K562 (cell line): ENCODE results near the gene MCOLN2. TPM values are rescaled to one million over a fixed set of nuclear protein-coding genes. Genes with fewer than 3 reads are reported as not detected.

Source experiments
- ATAC-seq: fragments of 200-7000 bp; cut with Tn5 transposase; 3 replicates; pipeline ENCODE4 v1.9.1; 2020; ENCODE audit warnings: moderate library complexity
- BruUV-seq: library from RNA; stranded (reverse); fragments of 400-500 nt; replicated peaks from 2 replicates; lab custom pipeline; 2021; lab: Mats Ljungman, UMichigan
- CTCF ChIA-PET: fragments of 300-600 bp; formaldehyde crosslinking; extraction: SDS; loops from one replicate; lab custom pipeline; 2021; ENCODE audit warnings: low intra/inter-chr PET ratio; lab: Yijun Ruan, JAX
- POLR2A ChIA-PET: fragments of 300-600, 350-650 bp; sonication (Branson Sonifier 250); formaldehyde crosslinking; extraction: SDS; loops from one replicate; lab custom pipeline; 2021; ENCODE audit warnings: antibody characterized with exemption, inconsistent platforms; lab: Yijun Ruan, JAX
- DNase-seq, 4 experiments: peaks; one replicate each; pipeline versions ENCODE4 v3.0.0 to v3.0.0-alpha.2; 2011 to 2018; ENCODE audit warnings: low spot score in 3 of 4, mixed read lengths in 3 of 4; ENCODE audit errors: extremely low read depth in 1 of 4
- FAIRE-seq: peaks from 2 replicates; lab custom pipeline; 2011; peaks lifted over from hg19 to GRCh38; lab: Jason Lieb, UNC
- H2AFZ ChIP-seq: 2 replicates; pipeline ENCODE4 v1.6.0; 2011; ENCODE audit warnings: low read depth, low read length, control low read depth, inconsistent platforms
- H3K27ac ChIP-seq: fragments of 200-600 bp; 3 replicates; pipeline ENCODE4 v1.8.0; 2011; ENCODE audit warnings: low read depth, mild to moderate bottlenecking, control low read depth, inconsistent platforms, low read length, moderate library complexity, mixed read lengths; ENCODE audit errors: extremely low read depth
- H3K27me3 ChIP-seq, 2 experiments: fragments of 300-600 bp in 1 of 2; 2 replicates in 1 of 2; 3 replicates in 1 of 2; pipeline versions ENCODE4 v1.6.0 to v1.8.0; 2011; ENCODE audit warnings: inconsistent platforms in 2 of 2, low read length in 2 of 2, mild to moderate bottlenecking in 1 of 2, mixed read lengths in 1 of 2, moderate library complexity in 1 of 2; ENCODE audit not compliant: control insufficient read depth in 2 of 2, insufficient read depth in 2 of 2
- H3K36me3 ChIP-seq: fragments of 300-600 bp; 3 replicates; pipeline ENCODE4 v1.8.0; 2011; ENCODE audit warnings: mild to moderate bottlenecking, low read length, inconsistent platforms; ENCODE audit not compliant: control insufficient read depth, insufficient read depth
- H3K4me1 ChIP-seq, 2 experiments: fragments of 200-600 bp in 1 of 2; replicated peaks in 1 of 2; 2 replicates in 1 of 2; 3 replicates in 1 of 2; pipeline versions ENCODE4 v1.5.1 to v1.8.0; 2011; ENCODE audit warnings: inconsistent platforms in 2 of 2, low read length in 2 of 2, mild to moderate bottlenecking in 1 of 2, mixed read lengths in 1 of 2, moderate library complexity in 1 of 2; ENCODE audit not compliant: control insufficient read depth in 2 of 2, insufficient read depth in 2 of 2
- H3K4me2 ChIP-seq: 2 replicates; pipeline ENCODE4 v1.6.1; 2011; ENCODE audit warnings: low read length, control low read depth, inconsistent platforms, mixed read lengths; ENCODE audit not compliant: insufficient read depth
- H3K4me3 ChIP-seq: fragments of 200-600 bp; sonication (generic), shearing (Covaris generic); 2 replicates; pipeline ENCODE4 v1.5.1; 2016; ENCODE audit warnings: control low read depth, inconsistent platforms
- H3K79me2 ChIP-seq: fragments of 200-600 bp; 3 replicates; pipeline ENCODE4 v1.8.0; 2011; ENCODE audit warnings: low read length, inconsistent platforms; ENCODE audit not compliant: control insufficient read depth, insufficient read depth
- H3K9ac ChIP-seq, 2 experiments: 2 replicates each; pipeline versions ENCODE4 v1.6.0 to v1.6.1; 2011; ENCODE audit warnings: low read depth in 2 of 2, low read length in 2 of 2, control low read depth in 1 of 2, inconsistent platforms in 1 of 2, mild to moderate bottlenecking in 1 of 2, mixed read lengths in 1 of 2; ENCODE audit not compliant: insufficient read depth in 1 of 2
- H3K9me1 ChIP-seq: one replicate; pipeline ENCODE4 v1.6.0; 2011; ENCODE audit warnings: inconsistent platforms, mild to moderate bottlenecking, low read length, moderate library complexity; ENCODE audit not compliant: control insufficient read depth, insufficient read depth
- H3K9me3 ChIP-seq: replicated peaks from 2 replicates; pipeline ENCODE4 v1.5.1; 2011; ENCODE audit warnings: low read depth, low read length, inconsistent platforms; ENCODE audit not compliant: control insufficient read depth, insufficient read depth
- H4K20me1 ChIP-seq: replicated peaks from 2 replicates; pipeline ENCODE4 v1.6.1; 2011; ENCODE audit warnings: low read length, inconsistent platforms, mixed read lengths; ENCODE audit not compliant: control insufficient read depth, insufficient read depth
- CREB1 ChIP-seq, 2 experiments: sonication (generic) in 1 of 2; formaldehyde crosslinking in 1 of 2; IDR thresholded peaks; 2 replicates each; pipeline versions ENCODE4 v1.6.1 to v1.8.0; 2012 to 2022; ENCODE audit warnings: inconsistent platforms in 1 of 2, mild to moderate bottlenecking in 1 of 2, missing genetic modification reagents in 1 of 2, moderate library complexity in 1 of 2
- DPF2 ChIP-seq: fragments of 450-650 bp; IDR thresholded peaks from 2 replicates; pipeline ENCODE4 v1.6.1; 2016
- HMG20B ChIP-seq: fragments of 250-450 bp; sonication (Bioruptor Pico); IDR thresholded peaks from 2 replicates; pipeline ENCODE4 v1.5.0; 2021; ENCODE audit warnings: mild to moderate bottlenecking
- RFX1 ChIP-seq: fragments of 450-650 bp; IDR thresholded peaks from 2 replicates; pipeline ENCODE4 v1.6.1; 2016; ENCODE audit warnings: mild to moderate bottlenecking, moderate library complexity
- ZEB2 ChIP-seq: fragments of 450-650 bp; IDR thresholded peaks from 2 replicates; pipeline ENCODE4 v1.6.1; 2016
- WGBS: fragments of 100-300 bp; shearing (Covaris generic); methylation state at CpG from one replicate; pipeline ENCODE4 v1.1.6; 2016; ENCODE audit warnings: low coverage, mixed read lengths; ENCODE audit not compliant: insufficient coverage; ENCODE audit errors: missing lambda C conversion rate; 5-methylcytosine and 5-hydroxymethylcytosine counted together
- in situ Hi-C: fragments of 300-500 bp; cut with MboI; formaldehyde crosslinking; loops from 4 replicates; pipeline ENCODE4 v1.15.0; 2018; ENCODE audit warnings: inconsistent platforms, mixed read lengths
- intact Hi-C: fragments of 100-400 bp; cut with micrococcal nuclease; formaldehyde crosslinking; loops from 2 replicates; pipeline ENCODE4 v1.14.2; 2022
- polyA plus RNA-seq, 8 experiments: library from polyadenylated mRNA; depleted of rRNA in 4 of 8; stranded (reverse) in 5 of 8; unstranded in 3 of 8; fragments of >200 nt; fragmentation: Nextera tagmentation in 2 of 8; fragmentation: Illumina TruSeq in 1 of 8; extraction: Ambion mirVana in 2 of 8; extraction: Trizol in 1 of 8; gene quantifications; 2 replicates each; pipeline versions ENCODE4 v1.2.1 to v1.2.3, GENCODE V29; 2011 to 2014; ENCODE audit warnings: inconsistent platforms in 1 of 8, missing spikeins in 1 of 8
- total RNA-seq, 7 experiments: library from RNA; depleted of rRNA in 6 of 7; stranded (reverse); fragments of >200 nt in 6 of 7; fragmentation: Illumina TruSeq in 2 of 7; extraction: Trizol in 2 of 7; gene quantifications; 2 replicates each; pipeline versions ENCODE4 v1.2.1 to v1.2.3, GENCODE V29; 2011 to 2021; ENCODE audit warnings: low replicate concordance in 1 of 7
- TF ChIP-seq, protein P1 (sequence below): fragments of 450-650 bp; formaldehyde crosslinking; IDR thresholded peaks from 2 replicates; pipeline ENCODE4 v1.4.0; 2022; ENCODE audit warnings: missing genetic modification characterization
- TF ChIP-seq, protein P2 (sequence below): fragments of 450-650 bp; IDR thresholded peaks from 2 replicates; pipeline ENCODE4 v1.6.1; 2016; ENCODE audit warnings: mild to moderate bottlenecking, moderate library complexity
- TF ChIP-seq, protein P3 (sequence below): fragments of 250-450 bp; sonication (Bioruptor Pico); IDR thresholded peaks from 2 replicates; pipeline ENCODE4 v1.8.0; 2022; ENCODE audit warnings: inconsistent platforms

The MCOLN2 gene
- total and polyA plus RNA-seq, 9 of the 15 experiments (the other 6 are each of a cell fraction or from before 2014, with no cell fraction given) = 0.18 TPM; not detected in 8

DNA sequence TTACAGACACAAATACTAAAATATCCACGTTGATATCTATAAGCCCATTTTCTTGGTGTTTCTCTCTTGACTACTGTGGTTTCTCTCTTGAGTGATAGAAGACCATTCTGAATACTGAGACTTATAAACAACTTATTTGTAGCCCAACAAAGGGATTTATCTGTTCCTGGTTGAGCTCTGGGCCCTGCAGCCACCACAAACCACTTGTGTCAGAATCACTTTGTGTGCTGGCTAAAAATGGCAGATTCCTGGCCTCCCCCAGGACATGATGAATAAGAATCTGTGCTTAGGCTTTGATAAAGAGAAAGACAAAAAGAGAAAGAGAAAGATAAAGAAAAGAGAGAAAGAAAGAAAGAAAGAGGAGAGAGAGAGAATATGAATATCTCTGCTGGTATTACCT, 18.9 kb upstream of the MCOLN2 start:
- DNase-seq = no peak
- Histone ChIP-seq H4K20me1 (no peaks in the 10 kb centered on the region; the same call in 1 of the 2 replicates), H3K79me2 (no peaks in the 10 kb centered on the region), H3K4me1 (no peaks in the 10 kb centered on the region), H3K9ac (no peak overlapping the region), H3K27me3 (peaks cover 2 to 8% of the 10 kb centered on the region in 2 experiments; a peak in 2 of 5 replicates), H3K4me3 (no peak overlapping the region), H3K9me3 (no peaks in the 10 kb centered on the region), H2AFZ (no peak overlapping the region), H3K27ac (no peak overlapping the region), H3K9me1 (no peaks in the 10 kb centered on the region), H3K36me3 (no peaks in the 10 kb centered on the region), H3K4me2 (no peak overlapping the region)
- no peak for FAIRE-seq
- BruUV-seq = no TSS peak
- no peak for ATAC-seq
- intact Hi-C loops = no loop called here
- WGBS = 0% methylated on average over 1 of the region's 1 CpG
- in situ Hi-C loops = no loop called here
- CTCF ChIA-PET = no interaction called here
- POLR2A ChIA-PET = no interaction called here
- TF ChIP-seq CREB1 (IDR thresholded peaks at IDR 0.05) (no peak), CREB1 (CRISPR knock-in tag; IDR thresholded peaks at IDR 0.05) (no peak), HMG20B (CRISPR knock-in tag) (no peak), RFX1 (no peak), ZEB2 (no peak), DPF2 (no peak)
- TF ChIP-seq, protein P1, sequence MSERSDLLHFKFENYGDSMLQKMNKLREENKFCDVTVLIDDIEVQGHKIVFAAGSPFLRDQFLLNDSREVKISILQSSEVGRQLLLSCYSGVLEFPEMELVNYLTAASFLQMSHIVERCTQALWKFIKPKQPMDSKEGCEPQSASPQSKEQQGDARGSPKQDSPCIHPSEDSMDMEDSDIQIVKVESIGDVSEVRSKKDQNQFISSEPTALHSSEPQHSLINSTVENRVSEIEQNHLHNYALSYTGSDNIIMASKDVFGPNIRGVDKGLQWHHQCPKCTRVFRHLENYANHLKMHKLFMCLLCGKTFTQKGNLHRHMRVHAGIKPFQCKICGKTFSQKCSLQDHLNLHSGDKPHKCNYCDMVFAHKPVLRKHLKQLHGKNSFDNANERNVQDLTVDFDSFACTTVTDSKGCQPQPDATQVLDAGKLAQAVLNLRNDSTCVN (CRISPR knock-in tag) = no peak
- TF ChIP-seq, protein P2, sequence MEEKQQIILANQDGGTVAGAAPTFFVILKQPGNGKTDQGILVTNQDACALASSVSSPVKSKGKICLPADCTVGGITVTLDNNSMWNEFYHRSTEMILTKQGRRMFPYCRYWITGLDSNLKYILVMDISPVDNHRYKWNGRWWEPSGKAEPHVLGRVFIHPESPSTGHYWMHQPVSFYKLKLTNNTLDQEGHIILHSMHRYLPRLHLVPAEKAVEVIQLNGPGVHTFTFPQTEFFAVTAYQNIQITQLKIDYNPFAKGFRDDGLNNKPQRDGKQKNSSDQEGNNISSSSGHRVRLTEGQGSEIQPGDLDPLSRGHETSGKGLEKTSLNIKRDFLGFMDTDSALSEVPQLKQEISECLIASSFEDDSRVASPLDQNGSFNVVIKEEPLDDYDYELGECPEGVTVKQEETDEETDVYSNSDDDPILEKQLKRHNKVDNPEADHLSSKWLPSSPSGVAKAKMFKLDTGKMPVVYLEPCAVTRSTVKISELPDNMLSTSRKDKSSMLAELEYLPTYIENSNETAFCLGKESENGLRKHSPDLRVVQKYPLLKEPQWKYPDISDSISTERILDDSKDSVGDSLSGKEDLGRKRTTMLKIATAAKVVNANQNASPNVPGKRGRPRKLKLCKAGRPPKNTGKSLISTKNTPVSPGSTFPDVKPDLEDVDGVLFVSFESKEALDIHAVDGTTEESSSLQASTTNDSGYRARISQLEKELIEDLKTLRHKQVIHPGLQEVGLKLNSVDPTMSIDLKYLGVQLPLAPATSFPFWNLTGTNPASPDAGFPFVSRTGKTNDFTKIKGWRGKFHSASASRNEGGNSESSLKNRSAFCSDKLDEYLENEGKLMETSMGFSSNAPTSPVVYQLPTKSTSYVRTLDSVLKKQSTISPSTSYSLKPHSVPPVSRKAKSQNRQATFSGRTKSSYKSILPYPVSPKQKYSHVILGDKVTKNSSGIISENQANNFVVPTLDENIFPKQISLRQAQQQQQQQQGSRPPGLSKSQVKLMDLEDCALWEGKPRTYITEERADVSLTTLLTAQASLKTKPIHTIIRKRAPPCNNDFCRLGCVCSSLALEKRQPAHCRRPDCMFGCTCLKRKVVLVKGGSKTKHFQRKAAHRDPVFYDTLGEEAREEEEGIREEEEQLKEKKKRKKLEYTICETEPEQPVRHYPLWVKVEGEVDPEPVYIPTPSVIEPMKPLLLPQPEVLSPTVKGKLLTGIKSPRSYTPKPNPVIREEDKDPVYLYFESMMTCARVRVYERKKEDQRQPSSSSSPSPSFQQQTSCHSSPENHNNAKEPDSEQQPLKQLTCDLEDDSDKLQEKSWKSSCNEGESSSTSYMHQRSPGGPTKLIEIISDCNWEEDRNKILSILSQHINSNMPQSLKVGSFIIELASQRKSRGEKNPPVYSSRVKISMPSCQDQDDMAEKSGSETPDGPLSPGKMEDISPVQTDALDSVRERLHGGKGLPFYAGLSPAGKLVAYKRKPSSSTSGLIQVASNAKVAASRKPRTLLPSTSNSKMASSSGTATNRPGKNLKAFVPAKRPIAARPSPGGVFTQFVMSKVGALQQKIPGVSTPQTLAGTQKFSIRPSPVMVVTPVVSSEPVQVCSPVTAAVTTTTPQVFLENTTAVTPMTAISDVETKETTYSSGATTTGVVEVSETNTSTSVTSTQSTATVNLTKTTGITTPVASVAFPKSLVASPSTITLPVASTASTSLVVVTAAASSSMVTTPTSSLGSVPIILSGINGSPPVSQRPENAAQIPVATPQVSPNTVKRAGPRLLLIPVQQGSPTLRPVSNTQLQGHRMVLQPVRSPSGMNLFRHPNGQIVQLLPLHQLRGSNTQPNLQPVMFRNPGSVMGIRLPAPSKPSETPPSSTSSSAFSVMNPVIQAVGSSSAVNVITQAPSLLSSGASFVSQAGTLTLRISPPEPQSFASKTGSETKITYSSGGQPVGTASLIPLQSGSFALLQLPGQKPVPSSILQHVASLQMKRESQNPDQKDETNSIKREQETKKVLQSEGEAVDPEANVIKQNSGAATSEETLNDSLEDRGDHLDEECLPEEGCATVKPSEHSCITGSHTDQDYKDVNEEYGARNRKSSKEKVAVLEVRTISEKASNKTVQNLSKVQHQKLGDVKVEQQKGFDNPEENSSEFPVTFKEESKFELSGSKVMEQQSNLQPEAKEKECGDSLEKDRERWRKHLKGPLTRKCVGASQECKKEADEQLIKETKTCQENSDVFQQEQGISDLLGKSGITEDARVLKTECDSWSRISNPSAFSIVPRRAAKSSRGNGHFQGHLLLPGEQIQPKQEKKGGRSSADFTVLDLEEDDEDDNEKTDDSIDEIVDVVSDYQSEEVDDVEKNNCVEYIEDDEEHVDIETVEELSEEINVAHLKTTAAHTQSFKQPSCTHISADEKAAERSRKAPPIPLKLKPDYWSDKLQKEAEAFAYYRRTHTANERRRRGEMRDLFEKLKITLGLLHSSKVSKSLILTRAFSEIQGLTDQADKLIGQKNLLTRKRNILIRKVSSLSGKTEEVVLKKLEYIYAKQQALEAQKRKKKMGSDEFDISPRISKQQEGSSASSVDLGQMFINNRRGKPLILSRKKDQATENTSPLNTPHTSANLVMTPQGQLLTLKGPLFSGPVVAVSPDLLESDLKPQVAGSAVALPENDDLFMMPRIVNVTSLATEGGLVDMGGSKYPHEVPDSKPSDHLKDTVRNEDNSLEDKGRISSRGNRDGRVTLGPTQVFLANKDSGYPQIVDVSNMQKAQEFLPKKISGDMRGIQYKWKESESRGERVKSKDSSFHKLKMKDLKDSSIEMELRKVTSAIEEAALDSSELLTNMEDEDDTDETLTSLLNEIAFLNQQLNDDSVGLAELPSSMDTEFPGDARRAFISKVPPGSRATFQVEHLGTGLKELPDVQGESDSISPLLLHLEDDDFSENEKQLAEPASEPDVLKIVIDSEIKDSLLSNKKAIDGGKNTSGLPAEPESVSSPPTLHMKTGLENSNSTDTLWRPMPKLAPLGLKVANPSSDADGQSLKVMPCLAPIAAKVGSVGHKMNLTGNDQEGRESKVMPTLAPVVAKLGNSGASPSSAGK = no peak
- TF ChIP-seq, protein P3, sequence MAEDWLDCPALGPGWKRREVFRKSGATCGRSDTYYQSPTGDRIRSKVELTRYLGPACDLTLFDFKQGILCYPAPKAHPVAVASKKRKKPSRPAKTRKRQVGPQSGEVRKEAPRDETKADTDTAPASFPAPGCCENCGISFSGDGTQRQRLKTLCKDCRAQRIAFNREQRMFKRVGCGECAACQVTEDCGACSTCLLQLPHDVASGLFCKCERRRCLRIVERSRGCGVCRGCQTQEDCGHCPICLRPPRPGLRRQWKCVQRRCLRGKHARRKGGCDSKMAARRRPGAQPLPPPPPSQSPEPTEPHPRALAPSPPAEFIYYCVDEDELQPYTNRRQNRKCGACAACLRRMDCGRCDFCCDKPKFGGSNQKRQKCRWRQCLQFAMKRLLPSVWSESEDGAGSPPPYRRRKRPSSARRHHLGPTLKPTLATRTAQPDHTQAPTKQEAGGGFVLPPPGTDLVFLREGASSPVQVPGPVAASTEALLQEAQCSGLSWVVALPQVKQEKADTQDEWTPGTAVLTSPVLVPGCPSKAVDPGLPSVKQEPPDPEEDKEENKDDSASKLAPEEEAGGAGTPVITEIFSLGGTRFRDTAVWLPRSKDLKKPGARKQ (CRISPR knock-in tag) = no peak
